ENCODE data around the gene WDR90. TPM values are rescaled to one million over a fixed set of nuclear protein-coding genes. Genes with fewer than 3 reads are reported as not detected.

WDR90 gene
- polyA plus RNA-seq, 1 donor (not counting 4 experiments of a cell fraction or from before 2014, with no cell fraction given) = 5.9 TPM

- Histone ChIP-seq H3K4me1 (ENCODE audit: control insufficient read depth, extremely low read depth, insufficient read depth, low read length) (peaks cover 33% of the 10 kb centered on the region), H3K4me2 (ENCODE audit: control insufficient read depth, extremely low read depth, insufficient read depth, low read depth, low read length) (no peak overlapping the region), H3K36me3 (ENCODE audit: control insufficient read depth in 2 of 2, extremely low read depth in 1 of 2, insufficient read depth in 2 of 2, low read length in 2 of 2) (peaks cover 12 to 37% of the 10 kb centered on the region in 2 experiments), H3K9ac (ENCODE audit: control insufficient read depth, extremely low read depth, insufficient read depth, low read length) (no peak overlapping the region), H3K4me3 (ENCODE audit: control insufficient read depth in 2 of 3, extremely low read depth in 1 of 3, insufficient read depth in 2 of 3, low read depth in 1 of 3, low read length in 3 of 3) (no peak overlapping the region), H3K9me1 (ENCODE audit: control insufficient read depth, extremely low read depth, insufficient read depth, low read length) (no peaks in the 10 kb centered on the region), H4K20me1 (ENCODE audit: control insufficient read depth, extremely low read depth, insufficient read depth, low read length) (peaks cover 15% of the 10 kb centered on the region), H3K27me3 (ENCODE audit: control insufficient read depth, extremely low read depth, insufficient read depth, low read length) (peaks cover 2% of the 10 kb centered on the region), H3K27ac (ENCODE audit: control insufficient read depth, insufficient read depth, low read length) (no peak overlapping the region), H3K79me2 (ENCODE audit: control insufficient read depth, insufficient read depth, low read length) (peaks cover 39% of the 10 kb centered on the region), H2AFZ (ENCODE audit: control insufficient read depth, low read length) (no peak overlapping the region), H3K9me3 (ENCODE audit: control insufficient read depth, low read depth, low read length) (no peaks in the 10 kb centered on the region)
- FAIRE-seq = no peak
- DNase-seq (ENCODE audit: low read depth, low spot score) = no peak
- dilution Hi-C loops (cut with MboI; ENCODE audit: extremely low pct_ligation_motif_present, low sequenced_read_pairs) = no loop called here
- TF ChIP-seq CTCF (optimal IDR thresholded peaks at IDR 0.05 in 1 of 3, IDR thresholded peaks at IDR 0.05 in 1 of 3, conservative IDR thresholded peaks at IDR 0.05 in 1 of 3; ENCODE audit: extremely low read depth in 1 of 3, insufficient read depth in 2 of 3, low read length in 3 of 3) (peak; percentile 36 to 79 (median 72)), EZH2 (IDR thresholded peaks at IDR 0.05; ENCODE audit: low read length) (no peak)
Observed at GRCh38 chr16:685967-686366, 36.8 kb downstream of the WDR90 start.

- peaks cover 7% of the 10 kb centered on the region for H3K27me3 ChIP-seq (ENCODE audit: control insufficient read depth, extremely low read depth, insufficient read depth, low read length)
- dilution Hi-C loops (cut with MboI; ENCODE audit: extremely low pct_ligation_motif_present, low sequenced_read_pairs) = no loop called here
- no peak overlapping the region for H3K4me3 ChIP-seq (ENCODE audit: control insufficient read depth in 2 of 3, extremely low read depth in 1 of 3, insufficient read depth in 2 of 3, low read depth in 1 of 3, low read length in 3 of 3)
- peaks cover 28% of the 10 kb centered on the region for H3K4me1 ChIP-seq (ENCODE audit: control insufficient read depth, extremely low read depth, insufficient read depth, low read length)
- DNase-seq (ENCODE audit: low read depth, low spot score) (no peak), FAIRE-seq (no peak)
- peaks cover 10 to 33% of the 10 kb centered on the region in 2 experiments for H3K36me3 ChIP-seq (ENCODE audit: control insufficient read depth in 2 of 2, extremely low read depth in 1 of 2, insufficient read depth in 2 of 2, low read length in 2 of 2)
- H3K27ac ChIP-seq (ENCODE audit: control insufficient read depth, insufficient read depth, low read length) = no peak overlapping the region
- H3K9ac ChIP-seq (ENCODE audit: control insufficient read depth, extremely low read depth, insufficient read depth, low read length) = no peak overlapping the region
- H4K20me1 ChIP-seq (ENCODE audit: control insufficient read depth, extremely low read depth, insufficient read depth, low read length) = peaks cover 8% of the 10 kb centered on the region
- peaks cover 32% of the 10 kb centered on the region for H3K79me2 ChIP-seq (ENCODE audit: control insufficient read depth, insufficient read depth, low read length)
- TF ChIP-seq CTCF (optimal IDR thresholded peaks at IDR 0.05 in 1 of 3, IDR thresholded peaks at IDR 0.05 in 1 of 3, conservative IDR thresholded peaks at IDR 0.05 in 1 of 3; ENCODE audit: extremely low read depth in 1 of 3, insufficient read depth in 2 of 3, low read length in 3 of 3) = no peak
- TF ChIP-seq EZH2 (IDR thresholded peaks at IDR 0.05; ENCODE audit: low read length) = no peak
- H3K9me3 ChIP-seq (ENCODE audit: control insufficient read depth, low read depth, low read length) = no peaks in the 10 kb centered on the region
- H2AFZ ChIP-seq (ENCODE audit: control insufficient read depth, low read length) = no peak overlapping the region
- H3K4me2 ChIP-seq (ENCODE audit: control insufficient read depth, extremely low read depth, insufficient read depth, low read depth, low read length) = no peak overlapping the region
- H3K9me1 ChIP-seq (ENCODE audit: control insufficient read depth, extremely low read depth, insufficient read depth, low read length) = no peaks in the 10 kb centered on the region
Observed at GRCh38 chr16:686459-687260, 37.5 kb downstream of the WDR90 start.

Measured in keratinocyte (primary cell).